Astrocyte of the cerebellum (primary cell): ENCODE results near the gene CAMK4.
"Not testable (repeated sequence)": the region's sequence is repeated elsewhere in the genome, so short reads cannot be mapped to it uniquely, and the experiment has no call there.

Source experiments
- DNase-seq: peaks from one replicate; pipeline ENCODE4 v3.0.0-alpha.2; 2011; ENCODE audit warnings: low read depth
- H3K4me3 ChIP-seq: 2 replicates; pipeline ENCODE4 v1.5.1; 2011; ENCODE audit warnings: mild to moderate bottlenecking, low read depth, low read length, moderate library complexity
- CTCF ChIP-seq: IDR thresholded peaks from 2 replicates; pipeline ENCODE4 v1.5.1; 2012; ENCODE audit warnings: low read length, low read depth, moderate library complexity, mild to moderate bottlenecking; ENCODE audit errors: missing control alignments
- in situ Hi-C: cut with HindIII; loops from 2 replicates; pipeline ENCODE4 v1.10.0; 2017; ENCODE audit warnings: low sequenced_read_pairs

The CAMK4 gene

GRCh38 chr5:111295649-111296048, 71.5 kb downstream of the CAMK4 start:
- no peak for TF ChIP-seq CTCF
- DNase-seq, result no peak
- in situ Hi-C loops, result no loop called here
- no peak overlapping the region for H3K4me3 ChIP-seq

GRCh38 chr5:111296570-111296969, 72.4 kb downstream of the CAMK4 start:
- DNase-seq, result no peak
- no peak overlapping the region for H3K4me3 ChIP-seq
- TF ChIP-seq CTCF, result no peak
- in situ Hi-C loops, result no loop called here

- in situ Hi-C loops, result no loop called here
- no peak for DNase-seq
- H3K4me3 ChIP-seq, result no peak overlapping the region
- no peak for TF ChIP-seq CTCF
These were observed 74.9 kb downstream of the CAMK4 start for GRCh38 chr5:111299067-111299481.

- no peak for TF ChIP-seq CTCF
- in situ Hi-C loops, result no loop called here
- no peak for DNase-seq
- no peak overlapping the region for H3K4me3 ChIP-seq
These were observed 75.7 kb downstream of the CAMK4 start for GRCh38 chr5:111299831-111300432.

GRCh38 chr5:111301264-111301663, 77.1 kb downstream of the CAMK4 start:
- no peak overlapping the region for H3K4me3 ChIP-seq
- no peak for DNase-seq
- in situ Hi-C loops, result no loop called here
- TF ChIP-seq CTCF, result no peak

GRCh38 chr5:111302043-111302442, 77.9 kb downstream of the CAMK4 start:
- in situ Hi-C loops, DNase-seq, H3K4me3 ChIP-seq: not testable (repeated sequence)

- DNase-seq, result no peak
- no peak overlapping the region for H3K4me3 ChIP-seq
- in situ Hi-C loops, result no loop called here
- TF ChIP-seq CTCF, result no peak
These were observed 84.8 kb downstream of the CAMK4 start for GRCh38 chr5:111308951-111309350.
